ENCODE measurements around the gene PTER.

DNA sequence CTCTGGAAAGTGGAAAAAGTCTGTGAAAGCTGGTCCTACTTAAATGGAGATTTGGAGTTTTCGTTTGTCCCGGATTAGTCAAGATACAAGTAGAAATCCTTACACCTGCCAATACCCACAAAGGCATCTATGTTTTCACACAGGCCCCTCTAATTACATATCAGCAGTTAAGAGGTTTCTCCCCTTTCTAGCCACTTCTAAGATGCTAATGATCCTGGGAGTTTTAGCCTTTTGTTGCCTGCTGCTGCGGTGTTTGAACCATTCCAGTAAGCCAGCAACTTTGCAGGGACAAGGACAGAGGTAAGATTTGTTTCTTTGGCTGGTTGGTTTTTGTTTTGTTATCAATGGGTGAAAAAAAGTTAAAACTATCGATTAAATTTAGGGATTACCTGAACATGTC, 90.6 kb downstream of the PTER start:
- TF ChIP-seq NFRKB (IDR thresholded peaks at IDR 0.05; ENCODE audit: low read depth), result no peak
- TF ChIP-seq RAD21 (CRISPR knock-in tag; conservative IDR thresholded peaks at IDR 0.05 in 1 of 2, IDR thresholded peaks at IDR 0.05 in 1 of 2), result no peak
- TF ChIP-seq, protein P1, sequence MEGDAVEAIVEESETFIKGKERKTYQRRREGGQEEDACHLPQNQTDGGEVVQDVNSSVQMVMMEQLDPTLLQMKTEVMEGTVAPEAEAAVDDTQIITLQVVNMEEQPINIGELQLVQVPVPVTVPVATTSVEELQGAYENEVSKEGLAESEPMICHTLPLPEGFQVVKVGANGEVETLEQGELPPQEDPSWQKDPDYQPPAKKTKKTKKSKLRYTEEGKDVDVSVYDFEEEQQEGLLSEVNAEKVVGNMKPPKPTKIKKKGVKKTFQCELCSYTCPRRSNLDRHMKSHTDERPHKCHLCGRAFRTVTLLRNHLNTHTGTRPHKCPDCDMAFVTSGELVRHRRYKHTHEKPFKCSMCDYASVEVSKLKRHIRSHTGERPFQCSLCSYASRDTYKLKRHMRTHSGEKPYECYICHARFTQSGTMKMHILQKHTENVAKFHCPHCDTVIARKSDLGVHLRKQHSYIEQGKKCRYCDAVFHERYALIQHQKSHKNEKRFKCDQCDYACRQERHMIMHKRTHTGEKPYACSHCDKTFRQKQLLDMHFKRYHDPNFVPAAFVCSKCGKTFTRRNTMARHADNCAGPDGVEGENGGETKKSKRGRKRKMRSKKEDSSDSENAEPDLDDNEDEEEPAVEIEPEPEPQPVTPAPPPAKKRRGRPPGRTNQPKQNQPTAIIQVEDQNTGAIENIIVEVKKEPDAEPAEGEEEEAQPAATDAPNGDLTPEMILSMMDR (IDR thresholded peaks at IDR 0.05 in 2 of 3, conservative IDR thresholded peaks at IDR 0.05 in 1 of 3; ENCODE audit: insufficient read depth in 2 of 3, low read depth in 1 of 3, low read length in 3 of 3), result no peak
- TF ChIP-seq CHD4 (IDR thresholded peaks at IDR 0.05; ENCODE audit: insufficient read depth, insufficient replicate concordance, low read depth, low read length, poor library complexity, severe bottlenecking), result no peak
- TF ChIP-seq, protein P2, sequence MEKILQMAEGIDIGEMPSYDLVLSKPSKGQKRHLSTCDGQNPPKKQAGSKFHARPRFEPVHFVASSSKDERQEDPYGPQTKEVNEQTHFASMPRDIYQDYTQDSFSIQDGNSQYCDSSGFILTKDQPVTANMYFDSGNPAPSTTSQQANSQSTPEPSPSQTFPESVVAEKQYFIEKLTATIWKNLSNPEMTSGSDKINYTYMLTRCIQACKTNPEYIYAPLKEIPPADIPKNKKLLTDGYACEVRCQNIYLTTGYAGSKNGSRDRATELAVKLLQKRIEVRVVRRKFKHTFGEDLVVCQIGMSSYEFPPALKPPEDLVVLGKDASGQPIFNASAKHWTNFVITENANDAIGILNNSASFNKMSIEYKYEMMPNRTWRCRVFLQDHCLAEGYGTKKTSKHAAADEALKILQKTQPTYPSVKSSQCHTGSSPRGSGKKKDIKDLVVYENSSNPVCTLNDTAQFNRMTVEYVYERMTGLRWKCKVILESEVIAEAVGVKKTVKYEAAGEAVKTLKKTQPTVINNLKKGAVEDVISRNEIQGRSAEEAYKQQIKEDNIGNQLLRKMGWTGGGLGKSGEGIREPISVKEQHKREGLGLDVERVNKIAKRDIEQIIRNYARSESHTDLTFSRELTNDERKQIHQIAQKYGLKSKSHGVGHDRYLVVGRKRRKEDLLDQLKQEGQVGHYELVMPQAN (IDR thresholded peaks at IDR 0.05; ENCODE audit: borderline replicate concordance), result no peak
- TF ChIP-seq POLR2AphosphoS5 (IDR thresholded peaks at IDR 0.05; ENCODE audit: control insufficient read depth, insufficient read depth, low read depth, low read length), result no peak
- TF ChIP-seq NFYB (IDR thresholded peaks at IDR 0.05; ENCODE audit: extremely low read depth, insufficient read length), result no peak
- TF ChIP-seq HDGF (IDR thresholded peaks at IDR 0.05), result no peak
- TF ChIP-seq, protein P3, sequence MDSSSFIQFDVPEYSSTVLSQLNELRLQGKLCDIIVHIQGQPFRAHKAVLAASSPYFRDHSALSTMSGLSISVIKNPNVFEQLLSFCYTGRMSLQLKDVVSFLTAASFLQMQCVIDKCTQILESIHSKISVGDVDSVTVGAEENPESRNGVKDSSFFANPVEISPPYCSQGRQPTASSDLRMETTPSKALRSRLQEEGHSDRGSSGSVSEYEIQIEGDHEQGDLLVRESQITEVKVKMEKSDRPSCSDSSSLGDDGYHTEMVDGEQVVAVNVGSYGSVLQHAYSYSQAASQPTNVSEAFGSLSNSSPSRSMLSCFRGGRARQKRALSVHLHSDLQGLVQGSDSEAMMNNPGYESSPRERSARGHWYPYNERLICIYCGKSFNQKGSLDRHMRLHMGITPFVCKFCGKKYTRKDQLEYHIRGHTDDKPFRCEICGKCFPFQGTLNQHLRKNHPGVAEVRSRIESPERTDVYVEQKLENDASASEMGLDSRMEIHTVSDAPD (CRISPR knock-in tag; IDR thresholded peaks at IDR 0.05), result no peak
- no peak for TF ChIP-seq TCF7L2 (IDR thresholded peaks at IDR 0.05; ENCODE audit: low read depth, low read length)

Measured in K562 (cell line).